H54 (cell line): ENCODE data around the gene PLA2G5.
"Not testable (repeated sequence)": the region's sequence is repeated elsewhere in the genome, so short reads cannot be mapped to it uniquely, and the experiment has no call there.

ENCODE experiments used
- DNase-seq: peaks from one replicate; pipeline ENCODE4 v3.0.0; 2011; ENCODE audit warnings: low spot score, mixed read lengths; ENCODE audit not compliant: insufficient read length
- FAIRE-seq: peaks from 3 replicates; lab custom pipeline; 2011; peaks lifted over from hg19 to GRCh38; lab: Jason Lieb, UNC
- POLR2A ChIP-seq: IDR thresholded peaks from 2 replicates; pipeline ENCODE4 v1.6.1; 2011; ENCODE audit warnings: low read depth, mild to moderate bottlenecking, low read length

Gene PLA2G5

DNA sequence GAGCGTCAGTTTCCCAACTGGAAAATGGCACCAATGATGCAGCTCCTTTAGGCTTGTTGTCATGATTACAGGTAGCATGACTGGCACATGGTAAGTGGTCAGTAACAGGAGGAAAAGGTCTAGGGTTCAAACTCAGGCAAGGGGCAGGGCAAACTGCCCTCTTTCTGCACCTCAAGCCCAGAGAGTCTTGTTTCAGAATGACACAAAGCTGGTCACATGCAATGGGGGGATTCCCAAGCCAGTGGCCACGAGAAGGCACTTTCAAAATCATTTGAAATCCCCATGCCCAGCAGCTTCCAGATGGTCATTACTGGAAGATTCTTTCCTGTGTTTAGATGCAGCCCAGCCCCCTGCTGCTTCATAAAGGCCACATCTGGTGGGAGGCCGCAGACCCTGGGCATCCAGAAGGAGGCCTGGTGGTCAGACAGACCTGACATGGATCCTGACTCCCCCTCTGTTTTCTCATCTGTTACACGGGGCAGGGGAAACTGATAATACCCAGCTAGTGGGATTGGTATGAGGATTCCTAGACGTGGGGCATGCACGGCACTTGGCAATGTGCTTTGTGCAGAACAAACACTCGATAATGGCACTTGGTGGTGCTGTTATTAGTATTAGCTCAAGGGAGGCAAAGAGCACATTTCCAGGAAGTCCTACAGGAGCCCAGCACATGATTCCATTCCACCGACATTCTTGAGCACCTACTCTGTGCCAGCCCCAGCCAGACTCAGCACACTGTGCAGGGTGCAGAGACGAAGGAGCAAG lies 56.2 kb downstream of the PLA2G5 start:
- no peak for TF ChIP-seq POLR2A
- no peak for FAIRE-seq
- no peak for DNase-seq

GRCh38 chr1:20126806-20127440 lies 56.9 kb downstream of the PLA2G5 start:
- no peak for FAIRE-seq
- TF ChIP-seq POLR2A, result no peak

GRCh38 chr1:20130518-20130917 lies 60.5 kb downstream of the PLA2G5 start:
- FAIRE-seq, DNase-seq: not testable (repeated sequence)

More at GRCh38 chr1:20126806-20127440, 56.9 kb downstream of the PLA2G5 start:
- DNase-seq, result no peak

GRCh38 chr1:20134995-20135394 lies 65.0 kb downstream of the PLA2G5 start:
- no peak for TF ChIP-seq POLR2A
- no peak for FAIRE-seq
- no peak for DNase-seq

DNA sequence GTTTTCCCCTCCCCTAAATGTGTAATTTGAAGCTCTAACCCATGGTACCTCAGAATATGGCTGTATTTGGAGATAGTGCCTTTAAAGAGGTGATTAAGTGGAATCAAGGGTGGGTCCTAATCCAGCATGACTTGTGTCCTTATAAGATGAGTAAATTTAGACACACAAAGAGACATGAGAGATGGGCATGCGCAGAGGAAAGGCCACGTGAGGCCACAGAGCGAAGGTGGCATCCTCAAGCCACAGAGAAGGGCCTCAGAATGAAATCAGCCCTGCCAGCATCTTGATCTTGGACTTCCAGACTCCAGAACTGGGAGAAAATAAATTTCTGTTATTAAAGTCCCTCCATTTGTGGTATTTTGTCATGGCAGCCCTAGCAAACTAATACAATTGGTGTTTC lies 66.3 kb downstream of the PLA2G5 start:
- DNase-seq (no peak), FAIRE-seq (no peak)
- TF ChIP-seq POLR2A, result no peak

- no peak for TF ChIP-seq POLR2A
- FAIRE-seq (no peak), DNase-seq (no peak)
Observed at GRCh38 chr1:20137055-20137454, 67.1 kb downstream of the PLA2G5 start.

DNA sequence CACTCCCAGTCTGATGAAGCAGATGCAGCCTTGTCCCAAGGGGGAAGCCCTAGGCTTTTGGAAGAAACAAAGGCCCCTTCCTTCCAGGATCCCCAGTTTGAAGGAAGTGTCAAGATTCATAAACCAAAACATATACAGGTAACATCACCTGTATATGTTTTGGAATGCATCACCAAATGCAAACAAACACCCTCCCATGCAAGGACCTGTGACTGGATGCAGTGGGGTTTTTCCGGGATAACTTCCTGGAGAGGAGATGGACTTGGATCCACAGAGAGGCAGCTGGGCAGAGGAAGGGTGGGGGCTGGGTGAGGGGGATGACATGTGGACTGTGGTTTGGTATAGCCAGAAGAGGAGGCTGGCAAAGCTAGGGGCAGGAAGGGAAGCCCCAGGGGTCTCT lies 67.6 kb downstream of the PLA2G5 start:
- no peak for TF ChIP-seq POLR2A

DNA sequence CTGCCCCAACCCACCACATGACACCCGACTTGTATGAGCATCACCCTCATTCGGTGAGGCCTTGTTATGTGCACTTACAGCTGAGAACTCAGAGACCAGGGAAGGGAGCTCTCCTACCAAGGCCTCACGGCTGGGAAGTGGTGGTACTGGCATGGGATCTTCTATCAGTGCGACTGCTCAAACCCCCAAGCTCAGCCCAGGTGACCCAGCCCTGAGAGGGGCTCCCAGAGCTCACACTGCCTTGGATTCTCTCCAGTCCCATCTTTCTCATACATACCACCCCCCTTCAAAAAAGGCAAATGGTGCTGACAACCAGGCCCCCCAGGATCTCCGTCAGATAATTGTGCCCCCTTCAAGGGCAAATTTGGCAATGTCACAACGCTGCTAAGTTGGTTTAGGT lies 68.4 kb downstream of the PLA2G5 start:
- no peak for TF ChIP-seq POLR2A
- FAIRE-seq (no peak), DNase-seq (no peak)

More for the DNA sequence above, 67.6 kb downstream of the PLA2G5 start:
- no peak for DNase-seq
- FAIRE-seq, result no peak

- FAIRE-seq (no peak), DNase-seq (no peak)
- TF ChIP-seq POLR2A, result no peak
Observed at GRCh38 chr1:20138961-20139550, 69.1 kb downstream of the PLA2G5 start, which contains the start of gene PLA2G2F. TSS of gene PLA2G2F (plus strand) at chr1:20139323. CDS start at chr1:20139428, 105 bp downstream.

- DNase-seq, result no peak
- no peak for TF ChIP-seq POLR2A
- FAIRE-seq, result no peak
Observed at GRCh38 chr1:20139776-20140612, 70.0 kb downstream of the PLA2G5 start.

DNA sequence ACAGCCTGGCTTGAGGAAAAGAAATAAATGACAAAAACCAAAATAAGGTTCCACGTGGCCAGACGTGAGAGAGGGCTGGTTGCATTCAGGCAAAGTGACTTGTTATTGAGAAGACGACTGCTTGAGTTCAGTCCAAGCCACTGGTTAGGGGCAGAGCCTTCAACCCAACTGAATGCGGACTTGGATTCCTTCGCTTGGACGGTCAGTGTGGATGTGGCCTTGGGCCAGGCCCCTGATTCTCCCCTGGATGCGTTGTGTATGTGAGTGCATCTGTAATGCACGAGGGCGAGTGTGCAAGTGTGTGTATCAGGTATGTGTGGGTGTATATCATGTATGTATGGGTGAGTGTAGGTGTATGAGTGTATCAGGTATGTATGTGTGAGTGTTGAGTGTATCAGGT lies 71.0 kb downstream of the PLA2G5 start:
- FAIRE-seq (no peak), DNase-seq (no peak)
- TF ChIP-seq POLR2A, result no peak

GRCh38 chr1:20141466-20141865 lies 71.5 kb downstream of the PLA2G5 start:
- TF ChIP-seq POLR2A, result no peak

More at GRCh38 chr1:20141466-20141865, 71.5 kb downstream of the PLA2G5 start:
- FAIRE-seq (no peak), DNase-seq (no peak)
